Fibroblast of pulmonary artery (primary cell): ENCODE results near the gene TRIM8.

Source experiments
- DNase-seq: peaks from one replicate; pipeline ENCODE4 v3.0.0-alpha.2; 2010; ENCODE audit warnings: low read depth
- H3K4me3 ChIP-seq: replicated peaks from 2 replicates; pipeline ENCODE4 v1.5.1; 2011; ENCODE audit warnings: low read depth, mild to moderate bottlenecking, control low read depth, low read length, moderate library complexity
- CTCF ChIP-seq: IDR thresholded peaks from 2 replicates; pipeline ENCODE4 v1.5.1; 2011; ENCODE audit warnings: mild to moderate bottlenecking, control low read depth, low read length, inconsistent platforms; ENCODE audit errors: missing control alignments

The TRIM8 gene

GRCh38 chr10:102677331-102678067, 33.2 kb downstream of the TRIM8 start:
- H3K4me3 ChIP-seq, result no peak overlapping the region
- TF ChIP-seq CTCF, result no peak
- DNase-seq, result no peak

GRCh38 chr10:102678068-102678400, 33.8 kb downstream of the TRIM8 start:
- DNase-seq, result no peak
- no peak for TF ChIP-seq CTCF
- H3K4me3 ChIP-seq, result no peak overlapping the region

- DNase-seq, result peak; percentile 67
- H3K4me3 ChIP-seq, result no peak overlapping the region
- peak; percentile 81 for TF ChIP-seq CTCF
Measured at GRCh38 chr10:102678842-102679289, 34.6 kb downstream of the TRIM8 start.

GRCh38 chr10:102679596-102679995, 35.3 kb downstream of the TRIM8 start:
- no peak for TF ChIP-seq CTCF
- no peak for DNase-seq
- no peak overlapping the region for H3K4me3 ChIP-seq

- H3K4me3 ChIP-seq, result no peak overlapping the region
- no peak for DNase-seq
- no peak for TF ChIP-seq CTCF
Measured at GRCh38 chr10:102681696-102682095, 37.4 kb downstream of the TRIM8 start.

- no peak overlapping the region for H3K4me3 ChIP-seq
- no peak for DNase-seq
- TF ChIP-seq CTCF, result no peak
Measured at GRCh38 chr10:102682416-102682815, 38.1 kb downstream of the TRIM8 start.

GRCh38 chr10:102682981-102683380, 38.7 kb downstream of the TRIM8 start:
- no peak overlapping the region for H3K4me3 ChIP-seq
- no peak for TF ChIP-seq CTCF
- no peak for DNase-seq
